Nucleus accumbens (tissue), 56 donors: Measurements from ENCODE around the gene IL17C.

ENCODE experiments used
- DNase-seq, 56 donors: peaks; one replicate each; lab custom pipeline; 2025; lab: John Stamatoyannopoulos, UW

The IL17C gene

GRCh38 chr16:88638323-88639230, at the start of gene IL17C:
IL17C (plus strand) TSS chr16:88638572; CDS start chr16:88638642, 70 bp downstream.
- DNase-seq = no peak

- no peak for DNase-seq
Observed at GRCh38 chr16:88588754-88589153, 49.6 kb upstream of the IL17C start.

DNA sequence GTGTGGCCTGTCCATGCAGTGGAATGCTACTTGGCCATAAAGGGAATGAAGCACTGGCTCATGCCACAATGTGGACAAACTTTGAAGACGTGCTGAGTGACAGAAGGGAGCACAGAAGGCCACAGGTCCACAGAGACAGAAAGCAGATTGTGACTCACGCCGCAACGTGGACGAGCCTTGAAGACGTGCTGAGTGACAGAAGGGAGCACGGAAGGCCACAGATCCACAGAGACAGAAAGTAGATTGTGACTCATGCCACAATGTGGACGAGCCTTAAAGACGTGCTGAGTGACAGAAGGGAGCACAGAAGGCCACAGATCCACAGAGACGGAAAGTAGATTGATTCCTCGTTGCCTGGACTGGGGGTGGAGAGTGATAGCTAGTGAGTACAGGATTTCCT, 48.9 kb upstream of the IL17C start:
- DNase-seq = no peak

DNA sequence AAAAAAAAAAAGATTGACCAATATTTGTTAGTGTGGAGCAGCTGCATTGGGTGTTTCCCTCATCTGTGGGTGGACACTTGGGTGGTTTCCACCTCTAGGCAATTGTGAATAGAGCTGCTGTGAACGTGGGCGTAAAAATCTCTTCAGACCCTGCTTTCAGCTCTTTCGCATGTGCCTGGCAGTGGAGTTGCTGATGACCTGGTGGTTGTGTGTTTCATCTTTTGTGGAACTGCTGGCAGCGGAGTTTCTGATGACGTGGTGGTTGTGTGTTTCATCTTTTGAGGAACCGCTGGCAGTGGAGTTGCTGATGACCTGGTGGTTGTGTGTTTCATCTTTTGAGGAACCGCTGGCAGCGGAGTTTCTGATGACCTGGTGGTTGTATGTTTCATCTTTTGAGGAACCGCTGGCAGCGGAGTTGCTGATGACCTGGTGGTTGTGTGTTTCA, 46.8 kb upstream of the IL17C start:
- peak in 5 of 56 donors; percentile 4 to 40 (median 18) for DNase-seq

DNA sequence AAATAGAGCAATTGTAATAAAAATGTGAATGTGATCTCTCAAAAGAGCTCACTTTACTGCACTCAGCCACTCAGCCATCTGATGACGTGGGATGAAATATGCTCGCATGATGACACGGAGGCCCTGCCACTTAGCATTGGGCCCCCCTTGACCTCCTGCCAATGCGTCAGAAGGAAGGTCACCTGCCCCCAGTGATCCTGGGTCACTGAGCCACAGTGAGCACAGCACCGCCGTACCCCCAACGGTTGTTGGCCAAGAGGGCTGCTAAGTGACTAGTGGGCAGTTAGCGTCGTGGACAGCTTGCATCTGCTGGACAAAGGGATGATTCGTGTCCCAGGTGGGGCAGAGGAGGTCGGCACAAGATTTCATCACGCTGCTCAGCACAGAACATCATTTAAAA, 45.3 kb upstream of the IL17C start:
- DNase-seq = no peak

GRCh38 chr16:88593489-88593888, 44.9 kb upstream of the IL17C start:
- peak in 48 of 56 donors; percentile 5 to 76 (median 49) for DNase-seq

GRCh38 chr16:88593910-88594309, 44.5 kb upstream of the IL17C start:
- DNase-seq = peak in 1 of 56 donors; percentile 37

DNA sequence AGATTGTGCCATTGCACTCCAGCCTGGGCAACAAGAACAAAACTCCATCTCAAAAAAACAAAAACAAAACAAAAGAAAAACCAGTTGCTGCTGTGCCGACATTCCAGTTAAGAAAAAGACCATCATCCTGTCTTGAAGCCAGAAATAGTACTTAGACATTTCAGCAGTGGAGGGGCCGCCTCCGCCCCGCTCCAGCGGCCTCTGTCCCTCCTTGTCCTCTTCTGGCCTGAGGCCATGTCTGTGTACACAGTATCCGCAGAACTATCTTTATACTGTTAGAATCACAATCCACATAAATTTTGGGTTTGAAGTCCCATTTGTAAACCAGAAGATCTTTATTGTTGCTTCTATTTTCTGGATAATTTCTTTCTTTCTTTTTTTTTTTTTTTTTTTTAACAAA, 43.3 kb upstream of the IL17C start:
- DNase-seq = peak in 1 of 56 donors; percentile 13

DNA sequence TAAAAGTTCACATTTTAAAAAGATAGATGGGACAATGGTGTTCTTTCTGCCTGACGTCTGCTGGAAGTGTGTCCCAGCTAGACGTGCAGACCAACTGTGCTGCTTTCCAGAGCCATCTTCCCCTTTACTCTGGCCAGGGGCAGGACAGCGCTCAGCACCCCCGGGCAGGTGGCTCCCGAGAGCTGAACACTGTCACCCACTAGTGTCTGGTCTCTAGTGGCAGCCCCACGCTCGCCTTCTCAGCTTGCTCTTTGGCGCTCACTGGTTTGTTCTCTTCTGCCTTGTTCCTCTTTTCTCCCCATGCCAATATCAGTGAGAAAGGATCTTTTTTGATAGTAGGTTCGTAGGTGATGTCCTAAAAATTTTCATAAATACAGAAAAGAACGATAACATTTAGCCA, 42.5 kb upstream of the IL17C start:
- DNase-seq = peak in 1 of 56 donors; percentile 7

GRCh38 chr16:88596483-88596882, 41.9 kb upstream of the IL17C start:
- peak in 7 of 56 donors; percentile 7 to 20 (median 13) for DNase-seq

DNA sequence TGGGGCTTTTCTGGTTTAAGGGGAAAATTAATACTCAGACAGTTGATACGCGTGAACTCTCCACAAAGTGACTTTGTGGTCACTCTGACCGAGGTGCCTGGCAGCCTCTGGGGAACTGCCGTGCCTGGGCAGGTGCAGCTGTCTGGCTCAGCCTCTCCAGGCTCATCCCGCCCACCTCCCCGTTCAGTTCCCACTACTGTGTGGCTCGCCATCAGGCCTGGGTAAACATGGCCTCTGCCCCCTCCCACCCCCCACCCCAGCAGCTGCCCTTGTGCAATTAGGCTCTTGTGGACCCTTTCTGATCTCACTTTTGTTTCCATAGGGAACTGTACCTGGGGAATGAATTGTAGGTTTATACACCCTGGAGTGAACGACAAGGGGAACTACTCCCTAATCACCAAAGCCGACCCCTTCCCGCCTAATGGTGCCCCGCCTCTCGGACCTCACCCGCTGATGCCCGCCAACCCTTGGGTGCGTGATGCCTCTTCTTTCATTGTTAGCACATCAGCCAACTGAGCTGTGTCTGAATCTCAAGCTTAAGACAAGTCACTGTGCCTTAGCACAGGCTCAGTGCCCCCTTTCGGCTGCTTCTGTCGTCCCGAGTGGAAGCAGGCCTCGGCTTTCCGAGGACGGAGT, 40.4 kb upstream of the IL17C start:
- DNase-seq = no peak

DNA sequence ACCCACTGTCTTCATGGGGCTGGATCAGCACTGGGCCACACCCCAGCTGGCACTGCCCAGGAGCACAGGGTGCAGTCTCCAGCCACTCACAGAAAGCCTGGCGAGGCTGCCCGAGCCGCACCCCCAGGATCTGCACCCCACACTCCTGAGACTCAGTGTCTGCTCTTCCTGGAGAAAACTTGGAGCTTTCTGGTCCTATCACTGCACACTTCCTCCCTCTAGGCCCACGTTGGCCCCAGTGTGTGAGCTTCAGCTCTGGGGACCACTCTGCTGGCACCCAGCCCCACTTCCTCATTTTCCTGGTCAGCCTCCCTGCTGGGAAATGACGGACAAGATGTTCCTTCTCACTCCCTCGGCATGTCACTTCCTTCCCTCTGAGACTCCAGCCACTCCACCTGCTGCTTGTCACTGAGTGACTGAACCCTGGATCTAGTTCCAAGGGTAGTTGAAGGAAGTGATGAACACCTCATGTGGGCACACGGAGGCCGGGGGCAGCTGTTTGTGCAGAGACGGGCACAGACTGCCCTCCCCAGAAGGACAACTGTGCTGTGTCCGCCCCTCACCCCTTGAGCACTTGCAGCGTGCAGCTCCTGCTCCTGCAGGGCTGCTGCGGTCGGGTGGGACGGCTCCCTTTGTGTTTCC, 39.2 kb upstream of the IL17C start:
- peak in 34 of 56 donors; percentile 5 to 65 (median 27) for DNase-seq

DNA sequence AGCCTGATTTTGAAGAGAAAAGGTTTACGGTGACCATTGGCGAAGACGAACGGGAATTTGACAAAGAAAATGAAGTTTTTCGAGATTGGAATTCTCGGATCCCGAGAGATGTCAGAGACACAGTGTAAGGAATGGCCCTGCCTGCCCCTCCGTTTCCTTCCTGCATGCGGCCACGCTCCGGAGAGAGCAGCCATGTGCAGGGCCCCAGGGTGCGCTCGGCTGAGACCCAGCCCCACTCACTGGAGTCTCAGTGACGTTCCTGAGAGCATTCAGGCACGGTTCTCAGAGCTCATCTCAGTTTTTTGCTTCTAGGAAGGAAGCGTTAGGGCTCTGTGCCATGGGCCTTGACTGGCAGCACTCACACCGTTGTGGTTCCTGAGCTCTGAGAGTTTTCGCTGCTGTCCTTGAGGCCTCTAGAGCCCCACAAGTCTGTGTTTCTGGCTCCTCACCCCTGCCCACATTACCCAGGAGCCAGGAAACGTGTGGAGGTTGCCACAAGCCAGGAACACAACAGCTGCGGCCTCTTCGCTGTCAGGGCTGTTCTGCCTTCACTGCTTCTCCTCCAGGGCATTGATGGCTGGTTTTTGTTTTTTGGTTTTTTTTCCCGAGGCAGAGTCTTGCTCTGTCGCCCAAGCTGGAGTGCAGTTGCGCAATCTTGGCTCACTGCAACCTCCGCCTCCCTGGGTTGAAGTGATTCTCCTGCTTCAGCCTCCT, 38.4 kb upstream of the IL17C start:
- no peak for DNase-seq

GRCh38 chr16:88600539-88600896, 37.9 kb upstream of the IL17C start:
- DNase-seq = no peak

DNA sequence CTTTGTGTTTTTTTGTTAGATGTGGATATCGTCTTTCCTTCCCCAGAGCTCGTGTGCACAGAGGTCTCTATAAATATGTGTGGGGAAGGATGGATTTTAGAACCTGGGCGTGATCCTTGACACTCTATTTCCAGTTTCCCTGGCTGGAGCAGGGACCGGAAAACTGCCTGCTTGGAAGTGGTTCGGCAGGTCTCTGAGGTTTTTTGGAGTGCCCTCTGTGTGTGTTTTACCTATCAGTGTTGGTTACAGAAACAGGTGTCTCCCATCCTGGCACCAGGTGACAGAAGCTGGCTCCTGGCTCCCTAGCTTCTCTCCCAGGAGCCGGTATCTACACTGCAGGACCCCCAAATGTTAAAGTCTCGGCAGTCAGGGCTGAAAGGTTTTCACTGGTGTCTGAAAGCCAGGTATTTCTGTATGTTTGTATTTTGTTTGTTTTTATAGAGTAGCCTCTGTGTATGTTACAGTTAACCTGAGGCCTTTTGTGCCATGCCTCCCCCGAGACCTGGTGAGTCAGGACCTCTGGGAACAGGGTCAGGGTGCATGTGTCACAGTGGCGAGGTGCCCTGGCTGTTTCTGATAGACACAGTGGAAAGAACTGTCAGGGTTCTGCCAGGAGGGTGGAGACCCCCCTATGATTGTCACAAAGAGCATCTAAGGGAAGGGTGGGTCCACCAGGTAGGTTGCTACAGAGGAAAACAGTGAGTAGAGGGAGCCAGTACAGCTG, 36.9 kb upstream of the IL17C start:
- no peak for DNase-seq

DNA sequence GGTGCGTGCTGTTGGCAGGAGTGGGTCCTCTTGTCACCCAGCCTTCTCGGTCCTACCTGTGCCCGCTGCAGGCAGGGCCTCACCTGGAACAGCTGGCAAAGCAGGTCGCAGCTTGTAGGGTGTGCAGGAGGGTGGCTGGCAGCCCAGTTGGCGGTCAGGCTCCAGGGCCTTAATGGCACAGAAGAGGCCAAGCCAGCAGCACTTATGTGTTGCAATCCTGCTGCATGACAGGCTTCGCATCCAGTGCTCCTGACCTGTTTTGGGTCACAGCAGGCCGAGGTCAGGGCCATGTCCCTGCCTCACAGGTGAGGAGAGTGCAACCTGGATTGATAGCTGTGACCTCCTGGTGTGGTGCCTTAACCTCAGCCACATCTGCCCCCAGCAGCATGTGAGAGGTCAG, 36.3 kb upstream of the IL17C start:
- no peak for DNase-seq

DNA sequence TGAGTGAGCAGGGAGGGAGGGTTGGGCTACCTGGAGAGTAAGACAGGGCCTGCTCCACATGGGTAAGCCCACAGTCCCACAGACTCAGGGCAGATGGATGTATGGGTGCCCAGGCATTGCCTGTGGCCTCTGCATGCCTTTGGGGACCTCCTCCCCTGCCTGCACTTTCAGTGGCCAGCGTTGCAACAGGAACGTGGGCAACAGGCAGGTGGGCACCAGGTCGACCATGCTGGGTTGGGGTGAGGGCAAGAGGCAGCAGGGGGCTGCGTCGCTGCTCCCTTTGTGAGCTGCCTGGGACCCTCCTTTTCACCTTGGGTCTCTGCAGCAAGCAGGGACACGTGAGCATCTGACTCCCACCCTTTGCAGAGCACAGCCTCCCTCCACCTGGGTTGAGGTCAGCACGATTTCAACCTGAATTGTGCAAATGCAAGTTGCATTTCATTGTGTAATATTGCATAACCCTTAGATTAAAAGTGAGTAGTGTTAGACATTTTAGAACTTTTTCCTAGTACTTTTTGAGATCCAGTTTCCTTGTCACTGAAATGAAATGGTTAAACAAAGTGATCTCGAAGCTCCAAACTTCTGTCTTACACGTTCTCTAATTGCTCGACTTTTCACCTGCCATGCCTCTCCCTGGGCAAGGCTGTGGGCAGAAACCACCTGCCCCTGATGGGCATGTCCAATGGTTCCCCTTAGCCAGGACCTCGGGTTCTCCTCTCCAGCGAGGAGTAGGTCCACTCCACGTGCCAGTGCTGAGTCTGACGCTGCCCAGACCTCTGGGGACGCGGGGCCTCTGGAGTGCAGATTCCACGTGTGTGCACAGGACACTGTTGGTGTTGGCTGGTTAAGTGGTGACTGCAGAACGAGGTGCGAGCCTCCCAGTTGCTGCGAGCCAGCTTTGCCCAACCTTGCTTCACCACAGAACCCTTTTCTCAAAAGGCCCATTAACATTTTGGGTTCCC, 32.9 kb upstream of the IL17C start:
- DNase-seq = no peak

- no peak for DNase-seq
Observed at GRCh38 chr16:88606148-88606757, 32.1 kb upstream of the IL17C start.
